Muscle of arm (tissue), 12 donors: ENCODE results near the gene RXRA. TPM values are rescaled to one million over a fixed set of nuclear protein-coding genes. Genes with fewer than 3 reads are reported as not detected.

Source experiments
- DNase-seq: peaks from one replicate; pipeline ENCODE4 v3.0.0-alpha.2; 2013
- polyA plus RNA-seq, 12 donors: library from polyadenylated mRNA; unstranded; fragments of 120-200 nt; gene quantifications; one replicate each; pipeline ENCODE4 v1.2.1, GENCODE V29; 2013; ENCODE audit not compliant: insufficient read length in 12 of 12

The RXRA gene
- polyA plus RNA-seq, 12 donors: 23.7 to 75.2 (median 28.6) TPM; not detected in 1

DNA sequence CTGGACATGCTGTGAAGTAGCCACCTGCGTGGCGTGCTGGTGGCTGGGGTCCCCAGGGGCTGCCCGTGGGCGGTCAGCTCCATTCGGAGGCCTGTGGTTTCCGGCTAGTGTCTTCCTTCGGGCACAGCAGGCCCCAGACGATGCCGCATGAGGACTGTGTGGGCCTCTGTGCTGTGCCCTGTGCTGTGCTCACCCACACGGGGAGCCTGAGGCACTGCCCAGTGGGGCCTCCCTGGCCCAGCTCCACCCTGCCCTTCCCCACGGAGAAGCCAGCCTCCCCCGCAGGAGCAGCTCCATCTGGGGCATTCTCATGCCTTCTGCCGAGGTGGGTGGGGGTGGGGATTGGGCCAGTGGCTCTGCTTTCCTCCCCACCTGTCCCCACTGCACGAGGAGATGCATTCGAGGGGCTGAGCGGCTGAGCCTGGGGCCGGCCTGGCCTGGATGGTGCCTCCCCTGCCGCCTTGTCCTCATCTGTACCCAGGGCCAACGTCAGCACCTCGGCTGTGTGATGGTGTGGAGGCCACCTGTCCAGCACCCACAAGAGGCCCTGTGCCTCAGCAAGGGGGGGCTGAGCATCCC lies 24.2 kb downstream of the RXRA start:
- no peak for DNase-seq

DNA sequence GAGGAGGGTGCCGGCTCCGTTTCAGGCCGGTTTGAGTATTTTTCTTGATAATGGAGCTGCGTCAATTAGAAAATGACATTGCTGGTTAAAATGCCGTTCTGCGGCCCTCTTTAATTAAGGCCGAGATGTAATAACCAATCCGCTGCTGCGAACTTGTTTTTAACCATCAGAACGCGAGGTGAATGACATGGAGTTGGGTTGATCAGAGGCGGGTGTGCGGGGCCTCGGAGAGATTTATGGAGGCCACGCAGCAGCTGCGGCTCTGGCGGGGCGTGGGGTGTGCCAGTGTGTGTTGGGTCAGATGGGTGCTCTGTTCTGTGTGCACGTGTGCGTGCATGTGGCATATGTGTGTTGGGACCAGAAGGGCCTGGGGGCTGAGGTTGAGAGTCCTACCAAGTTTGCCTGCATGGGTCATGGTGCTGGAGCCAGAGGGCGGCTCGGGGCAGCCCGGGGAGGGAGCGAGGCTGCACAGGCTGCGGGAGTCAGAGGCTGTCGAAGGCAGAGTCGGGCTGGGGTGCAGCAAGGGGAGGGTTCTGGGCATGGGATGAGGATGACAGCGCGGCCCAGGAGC lies 25.4 kb downstream of the RXRA start:
- no peak for DNase-seq

DNA sequence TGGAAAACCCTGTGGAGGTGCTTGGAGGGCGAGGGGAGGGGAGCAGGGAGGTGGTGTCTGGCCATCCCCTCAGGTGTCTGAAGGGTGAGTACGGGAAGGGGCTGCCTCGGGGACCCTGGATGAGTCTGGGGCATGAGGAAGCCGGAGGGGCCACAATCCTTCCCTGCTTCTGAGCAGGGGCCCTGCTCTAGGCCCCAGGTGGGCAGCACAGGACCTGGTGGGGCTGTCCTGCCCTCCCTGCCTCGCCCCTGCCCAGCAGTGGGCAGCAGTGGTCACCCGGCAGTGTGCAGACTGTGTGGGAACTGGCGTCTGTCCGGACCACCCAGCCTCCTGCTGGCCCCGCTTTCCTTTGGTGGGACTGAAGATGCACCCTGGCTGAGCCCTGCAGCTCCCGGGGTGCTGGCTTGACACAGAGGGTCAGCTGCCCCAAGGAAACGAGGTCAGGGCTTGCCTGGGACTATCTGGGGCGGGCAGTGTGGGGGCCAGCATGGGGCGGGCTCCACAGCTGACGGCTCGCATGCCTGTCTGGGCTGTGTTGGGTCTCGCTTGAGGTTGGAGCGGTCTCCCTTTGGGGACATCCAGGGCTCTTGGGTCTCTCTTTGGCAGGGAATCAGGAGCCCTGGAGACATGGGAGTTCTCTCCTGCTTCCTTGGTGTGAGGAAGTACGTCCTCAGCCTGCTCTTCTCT lies 26.1 kb downstream of the RXRA start:
- DNase-seq: no peak

DNA sequence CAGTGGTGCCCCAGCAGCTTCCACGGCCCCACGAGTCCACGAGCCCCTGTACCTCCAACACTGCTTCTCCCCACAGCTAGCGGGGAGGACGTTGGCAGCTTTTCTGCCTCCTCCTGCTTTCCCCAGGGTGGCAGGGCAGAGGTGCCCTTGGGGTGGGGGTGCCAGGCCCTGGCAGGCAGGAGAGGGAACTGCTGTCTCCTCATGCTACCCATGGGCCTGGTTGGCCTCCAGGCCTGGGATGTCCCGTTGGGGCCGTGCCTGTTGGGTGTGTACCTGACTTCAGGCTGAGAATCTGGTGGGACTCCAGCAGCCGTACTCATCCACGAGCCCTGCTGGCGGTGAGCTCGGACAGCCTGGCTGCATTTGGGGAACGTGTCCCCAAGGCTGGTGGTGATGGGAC lies 27.3 kb downstream of the RXRA start:
- DNase-seq: no peak

DNA sequence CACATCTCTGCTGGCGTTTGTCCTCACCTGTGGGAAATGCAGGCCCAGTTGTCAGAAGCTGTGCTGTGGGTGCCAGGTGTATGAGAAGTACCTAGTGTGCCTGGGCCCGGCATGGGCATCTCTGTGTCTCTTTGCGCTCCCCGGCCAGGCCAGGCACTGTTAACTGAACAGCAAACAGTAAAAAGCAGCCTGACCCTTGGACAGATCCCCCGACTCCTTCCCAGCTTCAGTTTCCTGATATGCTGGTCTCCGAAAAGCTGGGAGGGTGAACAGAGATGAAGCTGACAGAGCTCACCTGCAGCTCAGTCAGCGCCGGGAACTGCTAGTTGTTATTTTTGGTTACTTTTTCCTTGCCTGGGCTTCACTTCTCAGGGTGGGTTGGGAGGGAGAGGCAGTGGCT lies 28.9 kb downstream of the RXRA start:
- DNase-seq: no peak

DNA sequence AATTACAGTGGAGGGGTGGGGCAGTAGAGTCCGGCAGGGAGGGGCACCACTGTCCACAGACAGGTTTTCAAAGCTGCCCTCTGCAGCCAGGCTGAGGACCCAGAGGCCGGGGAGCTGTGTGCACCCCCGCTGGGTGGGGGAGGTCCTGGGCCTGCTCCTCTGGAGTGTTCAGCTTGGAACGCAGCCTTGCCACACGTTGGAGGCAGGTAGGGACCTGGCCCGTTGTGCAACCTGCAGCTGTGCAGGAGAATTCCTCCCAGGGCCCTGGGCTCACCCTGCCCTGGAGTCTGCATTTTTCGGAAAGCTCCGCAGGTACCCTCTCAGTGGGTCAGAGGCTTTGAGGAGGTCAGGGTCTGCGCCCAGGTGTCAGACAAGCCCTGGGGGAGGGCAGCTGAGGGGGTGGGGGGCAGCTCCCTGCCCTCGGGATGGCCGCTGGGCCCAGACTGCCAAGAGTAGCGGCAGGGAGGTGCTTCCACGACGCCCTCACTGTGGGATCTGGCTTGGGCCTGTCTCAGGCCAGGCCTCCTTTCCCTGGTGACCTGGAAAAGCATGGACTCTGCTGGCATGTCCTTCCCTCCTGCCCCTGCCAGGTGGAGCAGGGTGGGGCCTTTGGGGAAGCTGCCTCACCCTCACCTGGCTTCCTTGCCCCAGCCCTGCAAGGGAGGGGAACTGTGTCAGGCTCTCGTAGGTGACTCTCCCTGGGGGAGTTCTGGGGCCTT lies 29.5 kb downstream of the RXRA start:
- no peak for DNase-seq

DNA sequence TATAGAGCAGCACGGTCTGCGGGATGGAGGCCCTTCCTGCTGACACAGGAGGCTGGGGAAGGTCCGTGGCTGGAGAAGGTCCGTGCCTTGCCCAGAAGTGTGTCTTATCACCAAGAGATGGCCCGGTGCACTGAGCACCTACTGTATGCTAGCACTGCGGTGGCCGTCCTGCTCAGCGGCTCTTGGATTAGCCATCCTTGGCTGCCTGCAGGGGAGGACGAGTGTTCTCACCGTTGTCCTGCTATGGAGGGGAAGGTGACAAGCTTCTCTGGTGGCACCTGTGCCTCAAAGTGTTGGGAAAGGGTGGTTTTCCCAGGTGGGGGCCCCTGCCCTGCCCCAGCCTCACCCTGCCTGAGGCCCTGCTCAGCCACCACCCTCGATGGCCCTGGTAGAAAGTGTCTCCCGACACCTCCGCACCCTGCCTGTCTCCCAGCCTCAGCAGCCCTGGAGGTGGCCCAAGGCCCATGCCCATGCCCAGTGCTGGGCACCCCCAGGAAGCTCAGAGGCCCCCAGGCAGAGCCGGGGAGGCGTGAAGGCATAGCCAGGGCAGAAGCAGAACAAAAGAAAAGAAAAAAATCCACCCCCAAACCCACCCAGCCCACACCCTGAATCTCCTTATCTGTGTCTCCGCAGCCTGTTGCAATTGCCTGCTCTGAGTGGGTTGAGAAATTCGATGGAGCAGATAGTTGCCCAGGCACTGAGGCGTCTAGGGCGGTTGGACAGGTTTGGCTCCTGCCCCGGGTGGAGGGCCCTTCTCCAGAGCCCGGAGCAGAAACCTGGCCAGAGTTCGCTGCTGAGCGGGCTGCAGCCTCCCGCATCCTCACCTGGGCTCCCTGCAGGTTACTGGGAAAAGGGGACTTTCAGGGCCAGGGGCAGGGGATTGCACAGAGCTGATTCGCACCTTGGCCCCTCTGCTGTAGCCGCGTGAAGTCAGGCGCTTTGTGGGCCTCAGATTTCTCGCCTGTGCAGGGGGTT lies 30.5 kb downstream of the RXRA start:
- no peak for DNase-seq

DNA sequence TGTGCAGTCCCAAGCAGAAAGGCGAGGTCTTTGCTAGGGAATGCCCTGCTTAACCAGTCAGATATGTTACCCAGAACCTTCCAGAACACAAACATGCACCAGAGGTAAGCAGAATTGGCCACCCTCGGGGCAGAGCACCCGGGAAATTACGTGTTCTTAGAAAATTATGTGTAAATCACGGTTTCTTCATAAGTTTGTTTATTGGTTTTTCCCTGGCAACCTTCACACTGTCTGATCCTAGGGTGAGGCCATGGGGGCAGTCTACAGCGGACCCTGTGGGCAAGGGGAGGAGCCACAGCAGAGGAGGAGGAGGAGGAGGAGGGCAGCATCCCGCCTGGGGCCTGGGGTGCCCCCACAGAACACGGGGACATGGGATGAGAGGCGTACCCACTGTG lies 31.4 kb downstream of the RXRA start:
- DNase-seq: no peak

DNA sequence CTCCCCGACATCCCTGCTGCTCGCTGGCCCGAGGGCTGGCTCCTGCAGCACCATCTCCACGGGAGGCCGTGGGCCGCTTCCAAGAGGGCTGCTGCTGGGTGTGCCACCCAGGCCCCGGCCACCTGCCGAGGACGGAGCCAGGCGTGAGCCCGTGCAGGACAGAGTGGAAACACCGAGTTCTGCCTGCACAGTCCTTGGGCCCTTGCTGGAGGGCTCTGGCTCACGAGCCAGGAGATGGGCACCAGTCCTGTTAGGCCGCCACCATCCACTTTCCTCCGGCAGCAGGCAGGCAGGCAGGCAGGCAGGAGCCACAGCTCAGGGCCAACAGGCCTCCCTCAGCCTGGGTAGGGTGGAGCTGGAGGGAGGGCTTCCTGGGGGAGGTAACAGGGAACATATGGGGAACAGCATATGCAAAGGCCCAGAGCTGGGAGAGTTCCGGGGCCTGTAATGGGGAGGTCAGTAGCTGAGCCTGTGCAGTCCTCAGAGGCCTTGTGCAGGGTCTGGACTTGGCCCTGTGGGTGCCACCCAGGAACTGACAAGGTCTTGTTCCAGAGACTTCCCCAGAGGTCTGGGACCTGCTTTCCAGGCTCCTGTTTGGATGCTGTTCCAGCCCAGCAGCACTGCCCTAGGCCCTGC lies 31.9 kb downstream of the RXRA start:
- no peak for DNase-seq

DNA sequence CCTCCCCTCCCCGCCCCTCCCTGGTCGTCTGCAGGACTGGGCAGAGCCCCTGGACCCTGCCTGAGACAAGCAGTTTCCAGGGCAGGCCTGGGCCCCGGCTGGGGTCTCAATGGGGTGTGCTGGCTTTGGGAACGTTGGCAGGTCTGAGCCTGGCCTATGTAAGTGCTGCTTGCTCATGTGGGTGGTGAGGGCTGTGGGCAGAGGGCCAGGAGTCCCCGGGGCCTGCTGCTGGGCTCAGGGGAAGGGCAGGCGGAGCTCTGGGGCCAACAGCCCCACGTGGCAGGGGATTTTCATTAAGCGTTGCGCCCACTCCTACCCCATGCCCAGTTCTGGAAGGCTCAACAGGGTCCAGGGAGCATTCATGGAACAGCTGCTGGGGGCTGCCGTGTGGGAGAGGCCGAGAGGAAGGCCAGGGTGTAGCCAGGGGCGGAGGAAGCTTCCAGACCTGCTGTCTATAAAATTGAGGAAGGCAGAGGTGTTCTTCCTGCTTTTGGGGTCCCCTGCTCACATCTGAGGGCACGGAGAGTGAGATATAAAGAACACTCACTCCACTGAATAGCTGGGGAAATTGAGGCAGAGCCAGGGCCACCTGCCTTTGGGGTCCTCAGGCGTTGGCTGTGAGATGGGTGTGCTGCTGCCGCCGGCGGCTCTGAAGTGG lies 32.5 kb downstream of the RXRA start:
- DNase-seq: no peak

DNA sequence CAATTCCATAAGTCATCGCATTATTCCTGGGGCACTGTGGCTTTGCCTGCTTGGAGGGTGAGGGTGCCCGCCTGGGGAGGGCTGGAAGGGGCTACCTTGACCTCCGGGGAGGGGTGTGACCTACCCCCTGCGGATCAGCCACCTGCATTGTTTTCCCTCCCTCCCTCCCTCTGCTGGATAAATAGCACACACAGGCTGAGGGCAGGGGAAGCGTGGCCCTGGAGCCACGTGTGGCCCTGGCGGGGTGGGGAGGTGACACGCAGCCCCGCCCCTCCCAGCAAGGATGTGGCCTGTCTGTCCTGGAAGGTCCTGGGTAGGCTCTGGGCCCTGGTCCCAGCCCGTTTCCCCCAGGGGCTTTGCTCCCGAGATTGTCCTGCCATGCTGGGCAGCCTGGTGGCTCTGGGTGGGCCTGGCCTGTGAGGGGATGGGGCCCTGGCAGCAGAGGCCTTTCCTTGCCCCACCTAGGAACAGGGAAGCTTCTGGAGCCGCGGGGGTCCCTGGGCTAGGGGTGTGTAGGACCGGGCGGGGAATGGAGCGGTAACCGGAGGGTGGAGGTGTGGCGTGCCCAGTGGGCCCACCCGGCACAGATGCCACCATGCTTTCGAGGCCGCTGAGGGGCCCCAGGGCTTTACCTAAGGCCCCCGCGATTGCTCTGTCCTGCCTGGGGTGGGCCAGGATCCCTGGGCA lies 33.4 kb downstream of the RXRA start:
- no peak for DNase-seq

DNA sequence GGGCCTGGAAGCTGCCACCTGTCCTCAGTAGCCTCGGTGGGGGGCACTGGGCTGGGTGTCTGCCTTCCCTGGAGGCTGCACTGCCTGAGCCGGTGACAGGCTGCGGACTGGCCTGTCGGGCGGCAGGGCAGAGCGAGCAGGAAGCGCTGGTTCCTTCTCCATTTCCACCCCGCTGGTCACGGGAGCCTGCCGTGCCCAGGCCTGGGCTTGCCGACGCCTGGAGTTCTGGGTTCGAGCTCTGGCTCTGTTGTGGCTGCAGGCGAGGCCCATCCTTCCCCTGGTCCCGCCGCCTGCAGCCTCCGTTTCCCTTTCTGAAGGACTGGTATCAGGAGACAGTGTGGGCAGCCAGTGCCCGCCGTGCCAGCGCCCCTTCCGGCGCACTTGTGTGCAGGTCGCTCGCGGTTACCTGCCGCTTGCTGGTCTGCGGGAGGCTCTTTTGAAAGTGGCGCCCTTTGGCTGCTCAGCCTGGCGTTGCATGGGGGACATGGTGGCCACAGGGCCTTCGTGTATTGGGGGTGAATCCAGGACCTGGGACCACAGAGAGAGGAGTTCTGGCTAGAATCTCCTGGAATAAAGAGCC lies 34.0 kb downstream of the RXRA start:
- DNase-seq: no peak

DNA sequence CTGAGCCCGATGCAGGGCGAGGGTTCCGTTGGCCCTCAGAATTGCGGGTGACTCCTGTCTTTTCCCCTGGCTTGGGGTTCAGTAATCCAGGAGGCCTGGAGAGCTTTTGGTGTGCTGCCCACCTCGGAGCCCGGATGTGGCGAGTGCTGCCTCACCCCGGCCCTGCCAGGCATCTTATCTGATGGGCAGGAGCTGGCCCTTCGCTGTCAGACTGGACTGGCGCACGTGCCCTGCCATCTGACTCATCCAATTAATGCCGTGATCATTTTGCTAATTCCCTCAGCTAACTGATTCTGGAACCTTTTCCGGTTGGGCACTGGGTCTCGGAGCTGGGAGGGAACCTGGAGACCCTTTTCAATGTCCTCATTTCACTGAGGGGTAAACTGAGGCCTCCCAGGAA lies 34.6 kb downstream of the RXRA start:
- DNase-seq: no peak

DNA sequence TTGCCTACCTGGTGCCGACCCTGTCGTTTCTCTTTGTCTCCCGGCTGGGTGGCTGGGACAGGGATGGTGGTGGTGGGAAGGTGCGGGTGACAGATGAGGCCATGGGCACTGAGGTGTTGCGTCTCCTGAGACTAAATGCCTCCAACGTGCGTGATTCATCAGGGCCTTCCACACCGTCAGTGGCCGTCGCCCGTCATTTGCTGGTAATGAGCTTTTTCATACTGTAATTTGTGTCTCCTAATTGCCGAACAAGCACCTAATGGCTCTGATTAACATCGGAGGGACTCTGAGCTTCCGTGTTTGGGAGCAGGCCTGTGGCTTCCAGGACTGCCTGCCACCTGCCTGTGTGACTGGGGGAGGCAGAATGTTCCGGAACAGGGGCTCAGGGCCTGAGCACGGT lies 35.2 kb downstream of the RXRA start:
- no peak for DNase-seq

DNA sequence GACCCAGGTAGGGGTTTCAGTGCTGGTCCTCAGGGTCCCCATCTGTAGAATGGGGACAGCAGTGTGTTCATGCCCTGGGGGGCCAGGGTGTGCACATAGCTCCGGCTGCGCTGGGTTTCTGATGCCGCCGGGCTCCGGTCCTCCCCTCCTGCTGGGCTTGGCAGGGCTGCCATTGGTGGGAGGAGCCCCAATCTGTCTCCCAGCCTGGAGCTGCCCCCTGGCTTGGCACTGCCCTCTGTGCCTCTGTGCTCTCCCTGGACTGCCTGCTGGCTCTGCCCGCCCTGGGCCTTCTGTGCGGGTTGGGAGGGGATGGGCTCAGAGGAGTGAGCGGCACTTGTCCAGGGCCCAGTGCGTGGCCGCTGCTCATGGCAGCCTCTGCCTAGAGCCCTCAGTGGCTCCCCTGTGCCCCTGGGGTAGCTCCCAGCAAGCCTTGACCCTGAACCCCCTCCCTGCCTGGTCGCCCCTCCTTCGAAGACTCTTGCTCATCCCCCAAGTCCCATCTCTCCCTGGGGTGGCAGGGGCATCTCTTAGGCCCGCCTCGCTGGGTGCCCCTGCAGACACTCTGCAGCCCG lies 35.7 kb downstream of the RXRA start:
- no peak for DNase-seq

DNA sequence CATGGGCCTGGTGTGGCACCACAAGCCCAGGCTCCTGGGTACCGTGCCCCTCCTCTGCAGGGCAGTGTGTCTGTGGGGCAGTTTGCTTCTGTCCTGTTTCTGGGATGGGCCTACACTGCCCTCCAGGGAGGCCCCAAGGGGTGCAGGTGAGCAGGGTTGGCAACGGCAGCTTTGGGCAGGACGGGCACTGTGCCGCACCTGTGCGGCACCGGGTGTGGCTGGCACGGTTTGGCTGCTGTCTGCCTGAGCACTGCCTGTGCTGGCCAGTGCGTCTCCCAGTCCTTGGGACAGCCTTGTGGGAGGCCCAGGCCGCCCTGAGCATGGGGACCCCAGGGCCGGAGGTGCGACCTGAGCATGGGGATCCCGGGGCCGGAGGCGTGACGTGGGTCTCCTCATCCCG lies 37.2 kb downstream of the RXRA start:
- no peak for DNase-seq

DNA sequence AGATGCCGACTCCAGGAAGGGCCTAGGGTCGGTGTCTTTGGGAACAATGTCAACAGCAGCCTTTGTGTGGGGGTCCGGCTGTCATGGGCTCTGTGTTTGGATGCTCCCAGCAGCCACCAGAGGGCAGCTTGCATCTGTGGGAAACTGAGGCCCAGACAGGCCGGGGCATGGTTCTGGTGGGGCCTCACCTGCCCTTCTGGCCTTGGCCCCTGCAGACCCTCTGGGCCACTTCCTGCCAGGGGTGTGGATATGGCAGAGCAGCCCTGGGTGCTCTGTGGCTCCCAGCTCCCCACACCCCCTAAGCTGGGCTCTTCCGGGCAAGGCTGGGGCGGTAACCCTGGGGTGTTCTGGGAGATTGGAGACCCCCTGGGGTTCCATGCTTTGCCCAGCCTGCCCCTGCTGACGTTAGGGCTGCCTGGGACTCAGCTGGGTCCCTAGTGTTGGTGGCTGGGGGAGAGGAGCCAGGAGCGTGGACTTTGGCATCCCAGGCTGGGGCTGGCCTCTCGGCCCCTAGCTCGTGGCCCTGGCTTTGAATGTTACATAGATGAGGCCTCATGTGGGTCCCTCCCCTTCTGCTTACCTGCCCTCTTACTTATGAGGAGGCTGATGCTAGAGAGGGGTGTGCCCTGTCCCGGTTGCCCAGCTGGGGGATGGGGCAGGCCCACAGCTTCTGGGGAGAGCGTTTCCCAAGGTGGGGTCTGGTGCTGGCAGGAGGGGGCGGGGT lies 38.3 kb downstream of the RXRA start:
- no peak for DNase-seq

DNA sequence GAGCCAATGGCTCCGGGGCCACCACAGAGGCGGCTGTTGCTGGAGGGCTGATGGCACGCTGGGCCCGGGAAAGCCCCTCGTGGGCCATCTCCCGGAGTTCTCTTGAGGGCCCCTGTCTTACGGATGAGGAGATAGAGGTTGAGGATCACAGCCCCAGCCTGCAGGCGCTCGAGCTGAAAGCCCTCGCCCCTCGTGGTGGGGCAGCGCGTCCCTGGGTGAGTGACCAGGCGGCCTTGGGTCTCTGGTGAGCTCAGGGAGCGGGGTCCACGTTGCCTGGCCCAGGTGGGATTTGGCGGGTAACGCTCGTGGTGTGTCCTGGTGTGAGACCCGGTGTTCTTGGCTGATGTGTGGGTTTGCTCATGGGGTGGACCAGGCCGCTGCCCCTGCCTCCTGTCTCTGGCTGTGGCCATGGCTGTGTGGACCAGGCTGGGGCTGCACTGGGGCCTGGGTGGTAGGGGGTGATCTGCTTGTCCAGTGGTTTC lies 38.9 kb downstream of the RXRA start:
- DNase-seq: no peak
